DMS 273 (cell line): Measurements from ENCODE around the gene TMEM267.
A peak's percentile ranks its signal among the peaks of the same experiment; 100 is the strongest.
"Not testable (repeated sequence)": the region's sequence is repeated elsewhere in the genome, so short reads cannot be mapped to it uniquely, and the experiment has no call there.

Source experiments
- DNase-seq: peaks from one replicate; lab custom pipeline; 2025; ENCODE audit not compliant: unreplicated experiment; lab: John Stamatoyannopoulos, UW

Gene TMEM267

GRCh38 chr5:43411495-43411894 is 72.2 kb downstream of the TMEM267 start:
- DNase-seq, result no peak

DNA sequence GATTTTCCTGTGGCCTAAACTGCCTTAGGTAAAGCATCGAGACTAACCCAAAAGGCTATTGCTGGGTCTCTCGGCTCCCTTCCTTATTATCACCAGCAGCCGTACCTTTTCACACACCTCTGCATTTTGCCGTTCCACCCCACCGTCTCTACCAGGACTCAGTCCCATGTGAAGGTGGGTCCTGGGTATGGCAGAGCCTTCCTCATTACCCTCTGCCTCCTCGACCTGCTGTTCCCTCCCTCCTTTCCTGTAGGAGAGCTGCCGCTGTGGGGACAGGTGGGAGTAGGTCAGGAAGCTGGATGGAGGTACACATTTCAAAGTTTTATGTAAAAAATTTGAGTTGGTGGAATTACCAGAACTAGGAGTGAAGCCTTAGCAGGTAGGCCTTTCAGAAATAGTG is 73.3 kb downstream of the TMEM267 start:
- DNase-seq, result no peak

- DNase-seq, result peak; percentile 30
Measured at GRCh38 chr5:43409809-43410271, 73.8 kb downstream of the TMEM267 start.

- DNase-seq, result not testable (repeated sequence)
Measured at GRCh38 chr5:43402524-43403066, 81.1 kb downstream of the TMEM267 start.

DNA sequence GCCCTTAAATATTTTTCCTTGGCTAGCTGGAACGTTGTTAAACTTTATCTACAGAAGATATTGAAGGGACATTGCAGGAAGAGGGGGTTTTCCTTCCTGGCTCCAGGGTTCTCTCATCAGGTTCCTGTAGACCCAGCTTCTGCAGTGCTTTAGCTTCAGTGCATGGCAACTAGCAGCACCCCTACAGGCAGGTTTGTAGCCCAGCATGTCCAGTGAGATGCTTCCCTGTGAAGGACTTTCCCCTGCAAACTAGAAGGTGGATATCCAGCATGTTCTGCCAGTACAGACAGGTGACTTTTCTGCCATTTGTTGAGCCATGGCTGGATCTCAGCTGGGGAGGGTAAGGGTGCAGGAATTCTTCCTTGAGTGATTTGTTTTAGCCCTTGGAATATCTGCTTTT is 81.8 kb downstream of the TMEM267 start:
- peak; percentile 32 for DNase-seq

DNA sequence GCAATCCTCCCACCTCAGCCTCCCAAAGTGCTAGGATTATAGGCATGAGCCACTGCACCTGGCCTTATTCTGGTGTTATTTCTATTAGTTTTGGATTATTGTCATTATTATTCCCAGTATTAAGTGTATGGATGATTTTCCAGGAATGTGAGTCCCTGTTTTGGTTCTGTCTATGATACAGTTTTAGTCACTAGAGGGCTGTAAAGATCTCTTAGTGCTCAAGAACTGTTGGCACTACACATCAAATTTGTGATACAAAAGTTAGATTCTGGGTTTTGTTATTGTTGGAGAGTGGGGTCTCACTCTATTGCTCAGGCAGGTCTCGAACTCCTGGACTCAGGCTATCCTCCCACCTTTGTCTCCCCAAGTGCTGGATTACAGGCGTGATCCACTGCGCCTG is 83.6 kb downstream of the TMEM267 start:
- peak; percentile 25 for DNase-seq

- peak; percentile 77 for DNase-seq
Measured at GRCh38 chr5:43396762-43397304, 86.8 kb downstream of the TMEM267 start.
